HL-60/S4 treated with retinoic acid at 250 ng/mL for 4 days and 3 days (cell line): Measurements from ENCODE around the gene B3GALNT2.

Experiments
- in situ Hi-C: fragments of 300-500 bp; cut with MboI; formaldehyde crosslinking; loops from 2 replicates; pipeline ENCODE4 v1.7.0; 2022; ENCODE audit warnings: low sequenced_read_pairs

Gene B3GALNT2

DNA sequence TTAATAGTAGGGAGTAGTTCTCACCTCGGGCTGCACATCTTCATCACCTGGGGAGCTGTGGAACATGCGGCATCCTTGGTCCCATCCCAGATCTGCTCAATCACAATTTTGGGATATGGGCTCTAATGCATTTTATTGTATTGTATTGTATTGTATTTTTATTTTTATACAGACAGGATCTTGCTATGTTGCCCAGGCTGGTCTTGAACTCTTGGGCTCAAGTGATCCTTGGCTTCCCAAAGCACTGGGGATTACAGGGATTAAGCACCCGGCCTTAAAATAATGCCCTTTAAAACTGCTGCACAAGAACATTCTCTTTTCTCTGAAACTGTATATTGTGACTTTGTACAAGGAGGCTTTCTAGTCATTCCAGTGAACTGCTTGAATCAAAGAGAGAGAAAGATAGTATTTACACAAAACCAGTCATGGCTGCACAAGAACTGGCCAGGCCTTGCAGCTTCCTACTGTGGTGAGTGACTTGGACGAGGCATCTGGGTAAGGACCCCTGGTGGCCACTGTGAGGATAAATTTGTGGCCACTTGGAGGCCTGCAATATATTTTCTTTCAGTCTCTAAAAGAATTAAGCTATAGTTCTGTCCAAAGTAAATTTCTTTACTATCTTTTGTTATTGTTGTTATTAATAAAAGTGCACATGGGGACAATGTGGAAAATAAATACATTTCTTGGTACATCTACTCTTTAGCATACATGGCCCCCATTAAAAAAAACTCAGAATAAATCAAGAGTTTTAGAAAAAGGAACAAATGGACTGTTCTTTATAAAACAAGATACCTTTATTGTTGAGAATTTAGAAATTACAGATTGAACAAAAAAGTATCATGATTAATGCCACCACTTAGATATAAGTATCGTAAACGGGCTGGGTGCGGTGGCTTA is 89.0 kb downstream of the B3GALNT2 start:
- in situ Hi-C loops, result loop anchor here (25.0 kb wide), 2 partner anchors 178 to 928 kb away; partner anchors contain the start of gene TARBP1

DNA sequence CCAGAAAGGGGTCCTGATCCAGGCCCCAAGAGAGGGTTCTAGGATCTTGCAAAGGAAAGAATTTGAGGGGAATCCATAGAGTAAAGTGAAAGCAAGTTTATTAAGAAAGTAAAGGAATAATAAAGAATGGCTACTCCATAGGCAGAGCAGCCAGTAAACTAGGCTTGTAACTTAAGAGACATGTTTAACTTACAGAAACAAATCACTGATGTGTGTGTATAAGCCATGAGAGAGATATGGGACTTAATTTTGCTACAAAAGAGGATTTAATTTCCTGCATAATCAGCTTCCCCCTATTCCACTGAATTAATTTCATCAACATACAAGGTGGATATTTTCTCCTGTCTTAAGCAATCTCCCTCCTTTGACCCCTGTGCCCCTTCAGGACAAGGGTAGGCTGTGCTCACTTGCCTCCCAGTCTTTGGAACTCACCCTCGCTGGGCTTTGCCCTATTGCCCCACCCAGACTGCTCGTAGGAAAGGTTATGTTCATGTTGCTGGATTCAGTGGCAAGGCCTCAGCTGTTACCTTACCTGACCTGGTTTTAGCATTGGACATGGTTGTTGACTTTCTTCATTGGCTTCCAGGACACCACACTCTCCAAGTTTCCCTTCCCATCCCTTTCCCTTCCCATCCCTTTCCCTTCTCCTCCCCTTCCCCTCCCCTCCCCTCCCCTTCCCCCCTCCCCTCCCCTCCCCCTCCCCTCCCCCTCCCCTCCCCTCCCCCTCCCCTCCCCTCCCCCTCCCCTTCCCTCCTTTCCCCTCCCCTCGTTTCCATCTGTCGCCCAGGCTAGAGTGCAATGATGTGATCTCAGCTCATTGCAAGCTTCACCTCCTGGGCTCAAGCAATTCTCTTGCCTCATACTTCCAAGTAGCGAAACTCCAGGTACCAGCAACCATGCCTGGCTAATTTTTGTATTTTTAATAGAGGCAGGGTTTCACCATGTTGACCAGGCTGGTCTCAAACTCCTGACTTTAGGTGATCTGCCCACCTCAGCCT is 92.5 kb downstream of the B3GALNT2 start:
- in situ Hi-C loops, result loop anchor here (25.0 kb wide), 2 partner anchors 174 to 924 kb away; partner anchors contain the start of gene TARBP1

DNA sequence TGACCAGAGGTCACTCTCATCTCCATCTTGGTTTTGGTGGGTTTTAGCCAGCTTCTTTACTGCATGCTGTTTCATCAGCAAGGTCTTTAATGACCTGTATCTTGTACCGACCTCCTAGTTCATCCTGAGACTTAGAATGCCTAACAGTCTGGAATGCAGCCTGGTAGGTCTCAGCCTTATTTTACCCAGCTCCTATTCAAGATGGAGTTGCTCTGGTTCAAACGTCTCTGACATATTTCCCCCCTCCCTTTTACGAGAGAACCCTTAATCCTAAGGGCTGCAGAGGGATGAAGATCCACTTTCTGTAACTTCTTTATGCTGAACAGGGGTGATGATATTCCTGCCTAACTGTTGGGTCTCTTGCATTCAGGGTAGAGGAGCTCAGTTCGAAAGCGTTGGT is 93.8 kb downstream of the B3GALNT2 start:
- in situ Hi-C loops, result loop anchor here (25.0 kb wide), 2 partner anchors 173 to 923 kb away; partner anchors contain the start of gene TARBP1

DNA sequence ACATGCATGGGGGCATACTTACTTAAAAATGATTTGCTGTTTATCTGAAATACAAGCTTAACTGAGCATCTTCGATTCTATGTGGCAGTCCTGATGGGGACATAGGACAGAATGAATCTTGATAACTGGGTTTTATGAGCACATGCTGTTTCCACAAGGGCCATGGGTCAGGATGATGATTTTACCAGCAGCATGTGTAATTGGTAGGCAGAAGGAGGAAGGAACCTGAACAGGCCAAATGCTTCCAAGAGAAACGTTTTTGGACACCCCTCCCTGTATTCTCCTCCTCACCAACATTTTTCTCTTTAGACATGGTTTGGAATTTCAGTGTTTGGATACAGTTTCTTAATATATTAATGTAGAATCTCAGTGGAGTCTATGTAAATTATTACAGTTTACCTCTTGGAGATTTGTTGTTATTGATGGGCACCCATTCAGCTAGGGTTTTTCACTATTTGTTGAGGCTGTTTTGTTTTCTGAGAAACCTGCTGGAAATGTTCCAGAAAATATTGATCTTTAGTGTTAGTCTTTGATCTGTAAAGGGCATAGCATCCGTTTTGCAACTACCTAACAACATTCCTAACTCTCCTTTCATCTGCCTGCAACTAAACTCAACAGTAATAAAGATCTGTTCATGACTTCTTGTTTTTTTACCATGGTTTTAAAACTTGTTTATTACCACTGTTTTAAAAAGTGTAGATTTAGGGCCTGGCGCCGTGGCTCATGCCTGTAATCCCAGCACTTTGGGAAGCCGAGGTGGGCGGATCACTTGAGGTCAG is 95.0 kb downstream of the B3GALNT2 start:
- in situ Hi-C loops, result loop anchor here (25.0 kb wide), 2 partner anchors 172 to 922 kb away; partner anchors contain the start of gene TARBP1

DNA sequence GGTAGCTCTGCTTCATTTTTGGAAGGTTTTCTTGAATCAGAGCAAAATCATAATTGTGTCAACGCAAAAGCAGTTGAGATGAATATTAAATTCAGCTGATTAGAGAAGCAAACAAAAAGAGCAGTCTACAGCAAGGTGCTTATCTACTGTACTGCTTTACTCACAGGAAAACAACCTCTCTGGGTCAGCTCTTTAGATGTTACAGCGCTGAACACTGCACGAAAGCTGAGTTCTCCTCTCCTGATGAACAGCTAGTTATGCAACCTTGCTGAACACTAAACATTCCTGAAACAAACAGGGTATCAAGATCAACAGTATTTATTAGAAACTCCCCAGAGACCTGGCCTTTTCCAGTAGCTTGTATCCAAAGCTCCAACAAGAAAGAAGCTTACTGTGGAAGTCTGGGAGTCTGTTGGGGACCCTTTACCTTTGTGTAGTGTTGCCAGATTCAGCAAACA is 95.7 kb downstream of the B3GALNT2 start:
- in situ Hi-C loops, result loop anchor here (25.0 kb wide), 2 partner anchors 171 to 921 kb away; partner anchors contain the start of gene TARBP1

DNA sequence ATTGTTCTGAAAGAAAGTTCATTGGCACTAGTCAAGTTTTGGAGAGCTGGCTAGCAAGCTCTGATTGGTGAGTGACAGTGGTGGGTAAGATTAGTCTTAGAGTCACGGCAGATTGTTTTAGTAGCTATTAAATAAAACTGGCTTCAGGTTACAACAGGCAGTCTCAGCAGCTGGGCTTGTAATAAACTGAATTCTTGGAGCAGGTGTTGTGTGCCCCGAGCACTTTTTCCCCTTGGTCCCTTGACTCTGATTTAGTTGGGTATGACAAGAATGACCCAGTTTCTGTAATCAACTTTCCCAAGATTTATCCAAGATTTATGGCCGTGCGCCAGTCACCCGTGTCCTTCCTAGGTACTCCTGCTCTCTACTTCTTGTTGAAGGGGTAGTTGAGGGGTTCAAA is 96.8 kb downstream of the B3GALNT2 start:
- in situ Hi-C loops, result loop anchor here (25.0 kb wide), 2 partner anchors 170 to 920 kb away; partner anchors contain the start of gene TARBP1

DNA sequence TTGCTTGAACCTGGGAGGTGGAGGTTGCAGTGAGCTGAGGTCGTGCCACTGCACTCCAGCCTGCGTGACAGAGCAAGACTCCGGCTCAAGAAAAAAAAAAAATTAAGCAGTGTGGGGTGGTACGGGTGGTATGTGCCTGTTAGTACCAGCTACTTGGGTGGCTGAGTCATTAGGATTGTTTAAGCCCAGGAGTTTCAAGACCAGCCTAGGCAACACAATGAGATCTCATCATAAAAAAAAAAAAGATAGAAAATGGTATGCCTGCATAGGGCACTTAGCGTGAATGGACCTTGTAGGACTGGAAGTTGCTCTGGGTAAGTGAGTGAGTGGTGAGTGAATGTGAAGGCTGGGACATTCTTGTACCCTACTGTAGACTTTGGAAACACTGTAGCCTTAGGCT is 100.1 kb downstream of the B3GALNT2 start:
- in situ Hi-C loops, result loop anchor here (25.0 kb wide), 2 partner anchors 167 to 917 kb away; partner anchors contain the start of gene TARBP1

DNA sequence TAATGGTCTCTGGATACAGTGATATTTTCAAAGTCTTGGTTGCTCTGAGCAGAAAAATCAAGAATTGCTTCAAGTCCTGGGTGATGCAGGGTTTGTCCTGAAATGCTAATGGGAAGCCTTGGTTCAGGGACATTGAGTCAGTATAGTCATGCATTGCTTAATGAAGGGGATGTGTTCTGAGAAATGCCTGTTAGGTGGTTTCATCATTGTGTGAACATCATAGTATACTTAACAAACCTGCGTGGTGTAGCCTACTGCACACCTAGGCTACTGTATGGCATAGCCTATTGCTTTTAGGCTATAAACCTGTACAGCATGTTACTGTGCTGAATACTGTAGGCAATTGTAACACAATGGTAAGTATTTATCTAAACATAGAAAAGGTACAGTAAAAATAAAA is 100.7 kb downstream of the B3GALNT2 start:
- in situ Hi-C loops, result loop anchor here (25.0 kb wide), 2 partner anchors 166 to 916 kb away; partner anchors contain the start of gene TARBP1

DNA sequence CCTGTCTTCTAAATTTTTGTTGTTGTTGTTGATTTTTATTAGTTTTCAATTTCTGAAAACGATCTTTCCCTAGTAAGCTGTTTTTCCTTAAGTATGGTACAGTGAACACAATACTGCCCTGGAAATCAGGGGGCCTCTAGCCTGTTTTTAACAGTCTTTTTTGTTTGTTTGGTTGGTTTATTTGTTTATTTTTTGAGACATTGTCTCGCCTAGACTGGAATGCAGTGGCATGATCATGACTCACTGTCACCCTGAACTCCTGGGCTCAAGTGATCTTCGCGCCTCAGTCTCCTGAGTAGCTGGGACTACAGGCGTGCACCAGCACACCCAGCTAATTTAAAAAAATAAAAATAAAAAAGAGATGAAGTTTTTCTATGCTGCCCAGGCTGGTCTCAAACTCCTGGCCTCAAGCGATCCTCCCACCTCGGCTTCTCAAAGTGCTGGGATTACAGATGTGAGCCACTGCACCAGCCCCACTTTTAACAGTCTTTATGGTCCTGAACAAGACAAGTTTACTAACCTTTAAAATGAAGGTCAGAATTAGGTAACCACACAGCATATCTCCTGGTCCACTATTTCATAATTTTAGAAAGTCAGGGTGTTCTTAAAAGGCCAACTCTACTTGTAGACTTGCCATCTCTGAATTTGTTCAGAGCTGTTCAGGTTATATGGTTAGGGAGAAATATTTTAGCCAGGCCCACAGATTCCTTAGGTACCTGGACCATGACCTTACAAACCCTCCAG is 101.6 kb downstream of the B3GALNT2 start:
- in situ Hi-C loops, result loop anchor here (25.0 kb wide), 2 partner anchors 165 to 915 kb away; partner anchors contain the start of gene TARBP1

DNA sequence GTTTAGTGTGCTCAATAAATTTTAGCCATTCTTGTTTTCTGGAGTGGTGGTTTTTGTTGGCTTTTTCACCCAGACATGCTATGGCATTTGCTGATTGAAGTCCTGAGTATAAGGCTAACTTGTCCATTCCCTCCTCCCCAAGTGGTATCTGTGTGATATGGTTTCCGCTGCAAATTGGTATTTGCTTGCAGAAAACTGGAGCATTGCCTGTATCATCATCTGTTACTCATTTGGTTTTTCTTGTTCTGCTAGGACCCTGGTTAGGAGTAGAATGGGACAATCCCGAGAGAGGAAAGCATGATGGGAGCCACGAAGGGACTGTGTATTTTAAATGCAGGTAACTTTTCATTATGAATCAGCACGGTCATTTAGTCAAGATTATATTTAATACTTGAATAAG is 103.0 kb downstream of the B3GALNT2 start:
- in situ Hi-C loops, result loop anchor here (25.0 kb wide), 2 partner anchors 164 to 914 kb away; partner anchors contain the start of gene TARBP1
